ENCODE results near the gene PLXDC1.
"Not testable (repeated sequence)": the region's sequence is repeated elsewhere in the genome, so short reads cannot be mapped to it uniquely, and the experiment has no call there.

The PLXDC1 gene

GRCh38 chr17:39131616-39132015, 19.8 kb downstream of the PLXDC1 start:
- in situ Hi-C loops (cut with HindIII; ENCODE audit: low sequenced_read_pairs): no loop called here

GRCh38 chr17:39130205-39130604, 21.2 kb downstream of the PLXDC1 start:
- in situ Hi-C loops (cut with HindIII; ENCODE audit: low sequenced_read_pairs): no loop called here

- in situ Hi-C loops (cut with HindIII; ENCODE audit: low sequenced_read_pairs): not testable (repeated sequence)
These were observed 21.9 kb downstream of the PLXDC1 start for GRCh38 chr17:39129544-39129943.

- in situ Hi-C loops (cut with HindIII; ENCODE audit: low sequenced_read_pairs): no loop called here
These were observed 25.0 kb downstream of the PLXDC1 start for GRCh38 chr17:39126436-39126835.

GRCh38 chr17:39125143-39125875, 26.1 kb downstream of the PLXDC1 start:
- in situ Hi-C loops (cut with HindIII; ENCODE audit: low sequenced_read_pairs): no loop called here

- in situ Hi-C loops (cut with HindIII; ENCODE audit: low sequenced_read_pairs): no loop called here
These were observed 27.8 kb downstream of the PLXDC1 start for GRCh38 chr17:39123627-39124026.

GRCh38 chr17:39122991-39123390, 28.4 kb downstream of the PLXDC1 start:
- in situ Hi-C loops (cut with HindIII; ENCODE audit: low sequenced_read_pairs): no loop called here

- in situ Hi-C loops (cut with HindIII; ENCODE audit: low sequenced_read_pairs): not testable (repeated sequence)
These were observed 29.5 kb downstream of the PLXDC1 start for GRCh38 chr17:39121919-39122318.

- in situ Hi-C loops (cut with HindIII; ENCODE audit: low sequenced_read_pairs): no loop called here
These were observed 32.6 kb downstream of the PLXDC1 start for GRCh38 chr17:39118674-39119419.

GRCh38 chr17:39116224-39116623, 35.2 kb downstream of the PLXDC1 start:
- in situ Hi-C loops (cut with HindIII; ENCODE audit: low sequenced_read_pairs): no loop called here

- in situ Hi-C loops (cut with HindIII; ENCODE audit: low sequenced_read_pairs): no loop called here
These were observed 36.3 kb downstream of the PLXDC1 start for GRCh38 chr17:39115135-39115534.

GRCh38 chr17:39114723-39115122, 36.7 kb downstream of the PLXDC1 start:
- in situ Hi-C loops (cut with HindIII; ENCODE audit: low sequenced_read_pairs): no loop called here

GRCh38 chr17:39113871-39114270, 37.6 kb downstream of the PLXDC1 start:
- in situ Hi-C loops (cut with HindIII; ENCODE audit: low sequenced_read_pairs): no loop called here

GRCh38 chr17:39110435-39111136, 40.9 kb downstream of the PLXDC1 start:
- in situ Hi-C loops (cut with HindIII; ENCODE audit: low sequenced_read_pairs): no loop called here

GRCh38 chr17:39108461-39109375, 42.7 kb downstream of the PLXDC1 start:
- in situ Hi-C loops (cut with HindIII; ENCODE audit: low sequenced_read_pairs): no loop called here

GRCh38 chr17:39107973-39108372, 43.5 kb downstream of the PLXDC1 start:
- in situ Hi-C loops (cut with HindIII; ENCODE audit: low sequenced_read_pairs): no loop called here

- in situ Hi-C loops (cut with HindIII; ENCODE audit: low sequenced_read_pairs): no loop called here
These were observed 44.3 kb downstream of the PLXDC1 start for GRCh38 chr17:39107155-39107554.

GRCh38 chr17:39105705-39106104, 45.7 kb downstream of the PLXDC1 start:
- in situ Hi-C loops (cut with HindIII; ENCODE audit: low sequenced_read_pairs): no loop called here

- in situ Hi-C loops (cut with HindIII; ENCODE audit: low sequenced_read_pairs): no loop called here
These were observed 46.8 kb downstream of the PLXDC1 start for GRCh38 chr17:39104657-39105056.

- in situ Hi-C loops (cut with HindIII; ENCODE audit: low sequenced_read_pairs): no loop called here
These were observed 47.4 kb downstream of the PLXDC1 start for GRCh38 chr17:39104046-39104445.

- in situ Hi-C loops (cut with HindIII; ENCODE audit: low sequenced_read_pairs): no loop called here
These were observed 50.3 kb downstream of the PLXDC1 start for GRCh38 chr17:39101091-39101490.
